RWPE2 (cell line): Measurements from ENCODE around the gene CASK.
"Not testable (repeated sequence)": the region's sequence is repeated elsewhere in the genome, so short reads cannot be mapped to it uniquely, and the experiment has no call there.

Experiments
- ATAC-seq: fragments of 200-7000 bp; cut with Tn5 transposase; 3 replicates; pipeline ENCODE4 v1.9.1; 2021; ENCODE audit warnings: low read depth
- DNase-seq: peaks from one replicate; pipeline ENCODE4 v3.0.0-alpha.2; 2020; ENCODE audit warnings: low spot score
- H3K27ac ChIP-seq: fragments of 450-650 bp; 2 replicates; pipeline ENCODE4 v1.5.1; 2017; ENCODE audit warnings: mild to moderate bottlenecking; ENCODE audit not compliant: poor library complexity, severe bottlenecking
- H3K27me3 ChIP-seq: fragments of 250-450 bp; sonication (Bioruptor Pico); 2 replicates; pipeline ENCODE4 v1.5.1; 2021; ENCODE audit warnings: mild to moderate bottlenecking, moderate library complexity; ENCODE audit not compliant: insufficient read depth, poor library complexity, severe bottlenecking
- H3K36me3 ChIP-seq: fragments of 250-450 bp; sonication (Bioruptor Pico); 2 replicates; pipeline ENCODE4 v1.5.1; 2020; ENCODE audit warnings: low read depth, mild to moderate bottlenecking, moderate library complexity
- H3K4me1 ChIP-seq: fragments of 250-450 bp; sonication (Bioruptor Pico); 2 replicates; pipeline ENCODE4 v1.5.1; 2021; ENCODE audit warnings: mild to moderate bottlenecking, moderate library complexity; ENCODE audit not compliant: insufficient read depth, poor library complexity, severe bottlenecking
- H3K4me3 ChIP-seq: fragments of 250-450 bp; sonication (Bioruptor Pico); 2 replicates; pipeline ENCODE4 v1.5.1; 2021; ENCODE audit warnings: mild to moderate bottlenecking, moderate library complexity; ENCODE audit not compliant: severe bottlenecking
- H3K9me3 ChIP-seq: fragments of 250-450 bp; sonication (Bioruptor Pico); 2 replicates; pipeline ENCODE4 v1.5.1; 2021; ENCODE audit warnings: mild to moderate bottlenecking, moderate library complexity; ENCODE audit not compliant: severe bottlenecking
- TF ChIP-seq, protein P1 (sequence below): fragments of 450-650 bp; IDR thresholded peaks from one replicate; pipeline ENCODE4 v1.5.1; 2017; ENCODE audit warnings: mild to moderate bottlenecking, moderate library complexity; ENCODE audit not compliant: poor library complexity, severe bottlenecking

The CASK gene

GRCh38 chrX:41653125-41653524, 270.2 kb downstream of the CASK start:
- no peak overlapping the region for H3K4me3 ChIP-seq
- ATAC-seq, result no peak
- H3K27ac ChIP-seq, result no peak overlapping the region
- H3K4me1 ChIP-seq, result no peaks in the 10 kb centered on the region
- no peaks in the 10 kb centered on the region for H3K27me3 ChIP-seq
- no peaks in the 10 kb centered on the region for H3K36me3 ChIP-seq
- TF ChIP-seq, protein P1, sequence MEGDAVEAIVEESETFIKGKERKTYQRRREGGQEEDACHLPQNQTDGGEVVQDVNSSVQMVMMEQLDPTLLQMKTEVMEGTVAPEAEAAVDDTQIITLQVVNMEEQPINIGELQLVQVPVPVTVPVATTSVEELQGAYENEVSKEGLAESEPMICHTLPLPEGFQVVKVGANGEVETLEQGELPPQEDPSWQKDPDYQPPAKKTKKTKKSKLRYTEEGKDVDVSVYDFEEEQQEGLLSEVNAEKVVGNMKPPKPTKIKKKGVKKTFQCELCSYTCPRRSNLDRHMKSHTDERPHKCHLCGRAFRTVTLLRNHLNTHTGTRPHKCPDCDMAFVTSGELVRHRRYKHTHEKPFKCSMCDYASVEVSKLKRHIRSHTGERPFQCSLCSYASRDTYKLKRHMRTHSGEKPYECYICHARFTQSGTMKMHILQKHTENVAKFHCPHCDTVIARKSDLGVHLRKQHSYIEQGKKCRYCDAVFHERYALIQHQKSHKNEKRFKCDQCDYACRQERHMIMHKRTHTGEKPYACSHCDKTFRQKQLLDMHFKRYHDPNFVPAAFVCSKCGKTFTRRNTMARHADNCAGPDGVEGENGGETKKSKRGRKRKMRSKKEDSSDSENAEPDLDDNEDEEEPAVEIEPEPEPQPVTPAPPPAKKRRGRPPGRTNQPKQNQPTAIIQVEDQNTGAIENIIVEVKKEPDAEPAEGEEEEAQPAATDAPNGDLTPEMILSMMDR, result no peak
- H3K9me3 ChIP-seq, result no peaks in the 10 kb centered on the region
- no peak for DNase-seq

DNA sequence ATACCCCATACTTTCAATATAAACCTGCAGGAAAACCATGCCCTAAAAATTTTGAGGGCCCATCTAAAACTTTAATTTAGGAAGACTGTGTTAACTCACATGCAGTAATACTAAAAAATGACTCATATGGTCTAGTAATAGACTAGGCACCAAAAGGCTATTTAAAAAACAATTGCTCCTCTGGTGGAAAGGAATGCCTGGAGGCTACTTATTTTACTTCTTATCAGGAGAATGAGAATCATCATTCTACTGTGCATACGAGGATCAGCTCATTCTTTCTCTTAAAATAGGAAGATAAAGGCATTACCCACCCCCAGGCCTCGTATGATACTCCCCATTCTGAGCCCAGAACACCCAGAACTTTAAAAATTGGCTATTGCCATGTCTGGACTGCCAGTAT, 277.2 kb downstream of the CASK start:
- H3K27me3 ChIP-seq, H3K9me3 ChIP-seq, H3K4me3 ChIP-seq, DNase-seq, H3K36me3 ChIP-seq, H3K4me1 ChIP-seq, H3K27ac ChIP-seq, ATAC-seq: not testable (repeated sequence)

DNA sequence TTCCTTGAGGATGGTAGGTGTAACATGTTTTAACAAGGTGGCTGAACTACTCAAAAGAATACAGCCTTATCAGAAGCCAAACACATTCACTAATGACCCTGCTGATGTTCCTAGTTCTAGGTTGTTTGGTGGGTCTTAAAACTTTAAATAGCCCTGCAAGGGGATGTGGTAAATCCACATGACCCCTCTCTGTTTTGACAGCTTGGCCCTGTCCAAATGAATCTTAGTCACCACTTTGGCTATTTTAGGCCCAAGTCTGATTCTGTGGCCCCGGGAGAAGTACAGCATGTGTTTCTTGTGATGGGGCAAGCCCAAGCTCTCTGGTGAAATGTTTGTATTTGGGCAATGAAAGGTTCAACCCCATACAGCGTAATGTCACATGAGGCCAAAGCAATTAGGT, 289.1 kb downstream of the CASK start:
- DNase-seq, result no peak
- no peak overlapping the region for H3K4me3 ChIP-seq
- no peaks in the 10 kb centered on the region for H3K36me3 ChIP-seq
- no peaks in the 10 kb centered on the region for H3K27me3 ChIP-seq
- no peak for ATAC-seq
- H3K9me3 ChIP-seq, result no peaks in the 10 kb centered on the region
- TF ChIP-seq, protein P1, result no peak
- H3K4me1 ChIP-seq, result no peaks in the 10 kb centered on the region
- H3K27ac ChIP-seq, result no peak overlapping the region

DNA sequence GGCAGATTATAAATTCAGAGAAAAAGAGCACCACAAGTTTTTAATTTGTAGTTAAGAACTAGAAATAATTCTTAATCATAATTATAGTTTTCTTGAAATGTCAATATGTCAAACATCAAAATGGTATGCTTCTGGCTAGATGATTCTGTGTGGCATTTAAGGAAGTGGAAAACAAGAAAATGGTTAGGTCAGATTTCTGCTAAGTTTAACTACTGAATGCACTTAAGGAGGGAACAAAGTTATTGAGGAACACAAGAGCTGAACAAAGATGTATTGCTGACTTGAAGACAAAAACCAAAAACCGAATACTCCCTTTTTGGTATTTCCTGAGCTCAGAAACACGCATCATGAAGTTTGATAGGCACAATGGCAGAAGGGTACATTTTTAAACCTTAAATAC, 293.3 kb downstream of the CASK start:
- H3K9me3 ChIP-seq, result no peaks in the 10 kb centered on the region
- H3K27ac ChIP-seq, result no peak overlapping the region
- DNase-seq, result no peak
- ATAC-seq, result no peak
- H3K27me3 ChIP-seq, result no peaks in the 10 kb centered on the region
- H3K4me1 ChIP-seq, result no peaks in the 10 kb centered on the region
- no peak overlapping the region for H3K4me3 ChIP-seq
- no peaks in the 10 kb centered on the region for H3K36me3 ChIP-seq
- TF ChIP-seq, protein P1, result no peak

GRCh38 chrX:41629539-41629938, 293.8 kb downstream of the CASK start:
- TF ChIP-seq, protein P1, result no peak
- ATAC-seq (no peak), DNase-seq (no peak)
- Histone ChIP-seq H3K4me3 (no peak overlapping the region), H3K4me1 (no peaks in the 10 kb centered on the region), H3K27ac (no peak overlapping the region), H3K36me3 (no peaks in the 10 kb centered on the region), H3K27me3 (no peaks in the 10 kb centered on the region), H3K9me3 (no peaks in the 10 kb centered on the region)
